Naive B cell (primary cell): ENCODE results near the gene ARIH2. TPM values are rescaled to one million over a fixed set of nuclear protein-coding genes. Genes with fewer than 3 reads are reported as not detected.

Experiments used
- ATAC-seq, 2 donors: fragments of 150-1000 bp; cut with Tn5 transposase; 2 replicates each; pipeline ENCODE4 v1.10.0; 2021; ENCODE audit warnings: low read depth in 2 of 2, mild to moderate bottlenecking in 2 of 2, moderate library complexity in 2 of 2
- DNase-seq: peaks from one replicate; pipeline ENCODE4 v3.0.0; 2022
- H3K27ac Mint-ChIP-seq, 6 donors: one replicate each; pipeline ENCODE4 v1.8.0; 2020 to 2022; ENCODE audit warnings: mild to moderate bottlenecking in 6 of 6, mixed read lengths in 6 of 6, moderate library complexity in 5 of 6, inconsistent platforms in 2 of 6
- H3K27me3 Mint-ChIP-seq, 3 donors: one replicate each; pipeline ENCODE4 v1.8.0; 2021 to 2022; ENCODE audit warnings: mixed read lengths in 3 of 3, mild to moderate bottlenecking in 1 of 3
- H3K36me3 Mint-ChIP-seq, 2 donors: one replicate each; pipeline ENCODE4 v1.8.0; 2020 to 2022; ENCODE audit warnings: mixed read lengths in 2 of 2, inconsistent platforms in 1 of 2, mild to moderate bottlenecking in 1 of 2
- H3K4me1 Mint-ChIP-seq, 3 donors: one replicate each; pipeline ENCODE4 v1.8.0; 2020 to 2022; ENCODE audit warnings: mixed read lengths in 3 of 3, inconsistent platforms in 1 of 3, mild to moderate bottlenecking in 1 of 3, moderate library complexity in 1 of 3
- H3K4me3 Mint-ChIP-seq, 8 donors: one replicate each; pipeline ENCODE4 v1.8.0; 2020 to 2022; ENCODE audit warnings: mild to moderate bottlenecking in 8 of 8, mixed read lengths in 8 of 8, moderate library complexity in 8 of 8, inconsistent platforms in 2 of 8
- H3K9me3 Mint-ChIP-seq, 7 donors: one replicate each; pipeline ENCODE4 v1.8.0; 2020 to 2022; ENCODE audit warnings: mixed read lengths in 7 of 7, mild to moderate bottlenecking in 5 of 7, inconsistent platforms in 2 of 7, moderate library complexity in 1 of 7
- polyA plus RNA-seq, 6 donors: library from polyadenylated mRNA; unstranded; fragments of 300-500 nt; fragmentation: Illumina TruSeq; gene quantifications; one replicate each; pipeline ENCODE4 v1.2.3, GENCODE V29; 2021; ENCODE audit warnings: low read depth in 6 of 6

Gene ARIH2
- polyA plus RNA-seq, 6 donors from 2014 or later, result 109 to 192 (median 122) TPM

- Mint-ChIP-seq H3K4me1 (peaks cover 17 to 57% (median 42%) of the 10 kb centered on the region in 3 donors), H3K4me3 (peak overlapping the region in 7 of 8 donors; percentile 8 to 96 (median 86)), H3K27ac (no peak overlapping the region), H3K36me3 (no peaks in the 10 kb centered on the region), H3K27me3 (no peaks in the 10 kb centered on the region), H3K9me3 (no peaks in the 10 kb centered on the region)
- no peak for DNase-seq
- ATAC-seq, result no peak
Measured at GRCh38 chr3:49016414-49017228, 98.0 kb downstream of the ARIH2 start.

GRCh38 chr3:49017229-49017970 is 98.8 kb downstream of the ARIH2 start:
- no peaks in the 10 kb centered on the region for H3K27me3 Mint-ChIP-seq
- H3K4me1 Mint-ChIP-seq, result peaks cover 17 to 51% (median 36%) of the 10 kb centered on the region in 3 donors
- no peaks in the 10 kb centered on the region for H3K9me3 Mint-ChIP-seq
- ATAC-seq (no peak), DNase-seq (no peak)
- no peaks in the 10 kb centered on the region for H3K36me3 Mint-ChIP-seq
- peak overlapping the region; percentile 87 to 98 (median 95) for H3K4me3 Mint-ChIP-seq
- peak overlapping the region in 4 of 6 donors; percentile 26 to 81 (median 60) for H3K27ac Mint-ChIP-seq

- peak within 1 kb of the TSS; percentile 24 to 98 (median 81) for H3K27ac Mint-ChIP-seq
- DNase-seq (peak; percentile 68), ATAC-seq (peak; percentile 6 to 9)
- H3K4me1 Mint-ChIP-seq, result peaks cover 19 to 52% (median 38%) of the 10 kb centered on the region in 3 donors
- H3K27me3 Mint-ChIP-seq, result no peaks in the 10 kb centered on the region
- H3K36me3 Mint-ChIP-seq, result no peaks in the 10 kb centered on the region
- H3K9me3 Mint-ChIP-seq, result no peaks in the 10 kb centered on the region
- H3K4me3 Mint-ChIP-seq, result peak within 1 kb of the TSS; percentile 87 to 98 (median 96)
Measured at GRCh38 chr3:49017971-49018706, 99.5 kb downstream of the ARIH2 start, which contains the start of gene DALRD3. Gene DALRD3 (minus strand): TSS chr3:49018580. CDS start chr3:49018564, 16 bp downstream.

DNA sequence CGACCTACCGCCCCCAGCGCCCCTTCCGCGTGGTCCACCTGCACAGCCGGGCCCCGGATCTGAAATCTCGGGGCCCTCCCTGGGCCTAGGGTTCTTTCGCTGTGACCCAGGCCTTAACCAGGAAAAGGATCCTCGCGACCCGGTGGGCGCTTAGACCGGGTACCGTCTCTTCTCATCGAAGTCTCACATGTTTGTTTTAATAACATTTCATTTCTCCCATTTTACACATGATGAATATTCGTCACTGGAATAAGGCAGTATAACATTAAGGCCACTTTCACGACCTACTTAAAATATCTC is 100.0 kb downstream of the ARIH2 start:
- H3K36me3 Mint-ChIP-seq, result no peaks in the 10 kb centered on the region
- no peak for ATAC-seq
- peaks cover 19 to 56% (median 38%) of the 10 kb centered on the region in 3 donors for H3K4me1 Mint-ChIP-seq
- DNase-seq, result no peak
- H3K9me3 Mint-ChIP-seq, result no peaks in the 10 kb centered on the region
- H3K27ac Mint-ChIP-seq, result peak overlapping the region in 3 of 6 donors; percentile 39 to 94 (median 81)
- H3K27me3 Mint-ChIP-seq, result no peaks in the 10 kb centered on the region
- H3K4me3 Mint-ChIP-seq, result peak overlapping the region; percentile 87 to 98 (median 96)

DNA sequence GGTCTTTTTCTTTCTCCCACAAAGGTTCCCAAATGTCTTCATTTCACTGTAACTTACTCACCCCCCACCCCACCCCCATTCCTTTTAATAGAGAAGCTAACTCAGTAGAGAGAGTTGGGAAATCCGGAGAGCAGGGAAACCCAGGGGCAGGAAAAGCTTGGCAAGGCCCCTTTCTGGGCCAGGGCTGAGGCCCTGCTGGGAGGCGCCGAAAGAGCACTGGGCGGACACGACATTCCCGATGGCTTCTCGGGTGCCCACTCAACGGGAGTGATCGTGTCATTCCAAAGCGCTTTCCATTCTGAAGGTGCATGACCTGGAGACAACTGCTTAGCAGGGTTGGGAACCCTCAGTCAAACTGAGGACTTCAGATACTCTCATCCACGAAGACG is 101.3 kb downstream of the ARIH2 start:
- no peak for ATAC-seq
- Mint-ChIP-seq H3K27ac (peak overlapping the region in 4 of 6 donors; percentile 54 to 98 (median 90)), H3K27me3 (no peaks in the 10 kb centered on the region), H3K4me3 (peak overlapping the region; percentile 87 to 98 (median 97)), H3K36me3 (no peaks in the 10 kb centered on the region), H3K4me1 (peaks cover 12 to 59% (median 41%) of the 10 kb centered on the region in 3 donors), H3K9me3 (no peaks in the 10 kb centered on the region)
- DNase-seq, result no peak

DNA sequence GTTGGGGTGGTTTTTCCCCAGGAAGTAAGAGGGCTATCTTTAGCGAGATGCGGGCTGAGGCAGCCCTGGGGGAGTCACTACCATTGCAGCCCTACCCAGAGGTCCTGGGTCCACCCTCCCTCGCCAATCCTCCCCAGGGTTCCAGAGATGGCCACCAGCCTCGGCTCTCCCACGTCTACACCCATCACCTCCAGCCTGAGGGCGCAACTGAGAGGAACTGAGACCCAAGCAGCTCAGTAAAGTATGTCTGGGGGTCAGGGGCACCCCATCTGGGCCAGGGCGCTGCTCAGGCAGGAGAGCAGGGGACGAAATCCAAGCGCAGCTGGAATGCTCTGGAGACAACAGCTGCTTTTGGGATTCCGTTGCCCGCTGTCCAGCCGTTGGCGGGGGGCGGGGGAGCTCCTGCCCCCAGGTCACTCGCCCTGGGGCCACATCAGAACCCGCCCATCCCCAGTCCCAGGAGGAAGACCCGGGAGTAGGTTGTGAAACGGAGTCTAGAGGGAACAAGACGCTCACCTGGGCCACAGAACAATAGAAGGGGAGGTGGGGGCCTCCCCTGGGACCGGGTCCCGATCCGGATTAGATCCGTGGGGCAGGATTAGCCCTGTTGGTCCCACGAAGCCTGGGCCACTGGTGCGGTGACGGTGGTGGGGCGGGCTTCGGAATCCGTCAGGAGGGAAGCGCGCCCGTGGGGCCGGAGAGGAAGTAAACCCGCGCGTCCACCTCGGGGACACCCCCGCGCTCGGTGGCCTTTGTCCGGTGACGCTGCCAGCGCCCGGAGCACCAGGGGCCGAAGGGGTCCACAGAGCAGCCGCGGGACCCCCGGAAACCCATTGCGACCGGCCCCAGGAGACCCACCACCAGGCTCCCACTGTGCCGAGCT is 101.9 kb downstream of the ARIH2 start:
- Mint-ChIP-seq H3K36me3 (no peaks in the 10 kb centered on the region), H3K4me1 (peaks cover 18 to 65% (median 43%) of the 10 kb centered on the region in 3 donors), H3K9me3 (no peaks in the 10 kb centered on the region), H3K27ac (peak overlapping the region; percentile 54 to 98 (median 91)), H3K4me3 (peak overlapping the region; percentile 87 to 98 (median 97)), H3K27me3 (no peaks in the 10 kb centered on the region)
- ATAC-seq (no peak), DNase-seq (peak; percentile 18)

- Mint-ChIP-seq H3K27ac (peak overlapping the region; percentile 93 to 99 (median 98)), H3K36me3 (no peaks in the 10 kb centered on the region), H3K9me3 (no peaks in the 10 kb centered on the region), H3K4me3 (peak overlapping the region; percentile 87 to 98 (median 97)), H3K27me3 (no peaks in the 10 kb centered on the region), H3K4me1 (peaks cover 22 to 72% (median 49%) of the 10 kb centered on the region in 3 donors)
- ATAC-seq (peak; percentile 70 to 74), DNase-seq (peak; percentile 99)
Measured at GRCh38 chr3:49021213-49021812, 102.7 kb downstream of the ARIH2 start.

DNA sequence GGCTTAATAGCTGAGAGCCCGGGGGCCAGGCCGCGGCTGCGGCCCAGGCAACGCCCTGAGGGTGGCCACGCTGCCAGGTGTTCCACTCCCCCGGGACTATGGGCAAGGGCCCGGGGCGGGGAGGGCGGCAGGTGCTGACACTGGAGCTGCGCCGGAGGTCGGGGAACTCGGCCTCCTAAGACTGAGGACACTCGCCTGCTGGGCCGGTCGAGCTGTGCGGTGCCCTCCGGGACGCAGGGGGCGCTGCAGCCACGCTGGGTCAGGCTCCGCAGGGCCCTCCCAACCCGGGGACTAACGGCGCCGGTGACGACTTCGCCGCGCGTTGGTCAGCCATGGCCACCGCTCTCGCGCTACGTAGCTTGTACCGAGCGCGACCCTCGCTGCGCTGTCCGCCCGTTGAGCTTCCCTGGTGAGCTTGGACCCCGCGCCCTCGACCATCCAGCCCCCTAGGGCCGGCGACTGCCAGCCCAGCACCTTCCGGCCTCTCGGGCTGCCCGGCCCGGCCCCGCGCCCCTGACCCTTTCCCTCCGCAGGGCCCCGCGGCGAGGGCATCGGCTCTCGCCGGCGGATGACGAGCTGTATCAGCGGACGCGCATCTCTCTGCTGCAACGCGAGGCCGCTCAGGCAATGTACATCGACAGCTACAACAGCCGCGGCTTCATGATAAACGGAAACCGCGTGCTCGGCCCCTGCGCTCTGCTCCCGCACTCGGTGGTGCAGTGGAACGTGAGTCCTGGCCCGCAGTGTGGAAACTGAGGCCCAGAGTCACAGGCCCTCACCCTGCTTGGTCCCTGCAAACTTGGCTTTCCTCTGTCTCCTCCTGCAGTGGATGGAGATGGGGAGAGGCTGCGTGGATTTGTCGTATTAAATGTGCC is 103.4 kb downstream of the ARIH2 start, which contains the start of gene NDUFAF3:
NDUFAF3 (plus strand) TSS at position 309 of the 875 bp plus-strand sequence; CDS start at position 333, 24 bp downstream.
- ATAC-seq (peak; percentile 78 to 80), DNase-seq (peak; percentile 94)
- Mint-ChIP-seq H3K27ac (peak within 1 kb of the TSS; percentile 94 to 99 (median 98)), H3K9me3 (no peaks in the 10 kb centered on the region), H3K4me1 (peaks cover 25 to 74% (median 57%) of the 10 kb centered on the region in 3 donors), H3K27me3 (no peaks in the 10 kb centered on the region), H3K36me3 (no peaks in the 10 kb centered on the region), H3K4me3 (peak within 1 kb of the TSS; percentile 90 to 98 (median 97))

DNA sequence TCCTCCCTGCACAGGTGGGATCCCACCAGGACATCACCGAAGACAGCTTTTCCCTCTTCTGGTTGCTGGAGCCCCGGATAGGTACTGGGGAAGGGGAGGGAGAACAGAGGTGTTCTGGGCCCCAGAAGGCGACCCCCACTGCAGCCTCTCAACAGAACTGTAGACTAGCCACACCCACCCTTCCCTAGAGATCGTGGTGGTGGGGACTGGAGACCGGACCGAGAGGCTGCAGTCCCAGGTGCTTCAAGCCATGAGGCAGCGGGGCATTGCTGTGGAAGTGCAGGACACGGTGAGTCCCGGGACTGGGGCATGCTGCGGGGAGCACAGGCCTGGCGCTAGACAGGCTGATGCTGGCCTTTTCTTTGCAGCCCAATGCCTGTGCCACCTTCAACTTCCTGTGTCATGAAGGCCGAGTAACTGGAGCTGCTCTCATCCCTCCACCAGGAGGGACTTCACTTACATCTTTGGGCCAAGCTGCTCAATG is 104.1 kb downstream of the ARIH2 start:
- H3K27ac Mint-ChIP-seq, result peak overlapping the region; percentile 91 to 98 (median 98)
- peaks cover 29 to 73% (median 60%) of the 10 kb centered on the region in 3 donors for H3K4me1 Mint-ChIP-seq
- no peaks in the 10 kb centered on the region for H3K27me3 Mint-ChIP-seq
- ATAC-seq, result no peak
- peak overlapping the region; percentile 89 to 98 (median 96) for H3K4me3 Mint-ChIP-seq
- no peak for DNase-seq
- no peaks in the 10 kb centered on the region for H3K36me3 Mint-ChIP-seq
- no peaks in the 10 kb centered on the region for H3K9me3 Mint-ChIP-seq

GRCh38 chr3:49023775-49024174 is 105.1 kb downstream of the ARIH2 start:
- DNase-seq, result no peak
- Mint-ChIP-seq H3K9me3 (no peaks in the 10 kb centered on the region), H3K4me3 (peak overlapping the region; percentile 42 to 97 (median 77)), H3K36me3 (no peaks in the 10 kb centered on the region), H3K27me3 (no peaks in the 10 kb centered on the region), H3K4me1 (peaks cover 39 to 82% (median 67%) of the 10 kb centered on the region in 3 donors), H3K27ac (peak overlapping the region in 5 of 6 donors; percentile 15 to 98 (median 63))
- ATAC-seq, result no peak

DNA sequence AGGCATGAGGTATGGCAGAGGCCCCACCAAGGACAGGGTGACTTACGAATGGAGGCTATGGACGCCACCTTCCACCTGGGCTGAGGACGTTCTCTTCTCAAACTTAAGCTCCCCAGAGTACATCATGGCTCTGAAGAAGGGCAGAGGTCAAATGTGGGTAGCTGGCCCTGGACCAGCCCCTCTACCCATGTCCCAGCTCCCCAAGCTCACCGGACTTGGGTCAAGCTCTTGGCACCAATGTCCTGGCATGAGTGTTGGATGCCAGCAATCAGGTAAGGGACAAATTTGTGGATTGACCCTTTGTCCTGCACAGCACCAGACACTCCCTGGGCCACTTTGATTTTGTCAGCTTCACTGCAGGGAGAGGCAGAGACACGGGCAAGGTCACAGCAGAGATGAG is 105.8 kb downstream of the ARIH2 start:
- Mint-ChIP-seq H3K27ac (peak overlapping the region in 1 of 6 donors; percentile 24), H3K4me1 (peaks cover 46 to 81% (median 74%) of the 10 kb centered on the region in 3 donors), H3K4me3 (peak overlapping the region in 3 of 8 donors; percentile 22 to 93 (median 70)), H3K9me3 (no peaks in the 10 kb centered on the region), H3K27me3 (no peaks in the 10 kb centered on the region), H3K36me3 (no peaks in the 10 kb centered on the region)
- DNase-seq (no peak), ATAC-seq (no peak)
